Measurements from ENCODE around the gene CPPED1. TPM values are rescaled to one million over a fixed set of nuclear protein-coding genes. Genes with fewer than 3 reads are reported as not detected.
"Not testable (repeated sequence)": the region's sequence is repeated elsewhere in the genome, so short reads cannot be mapped to it uniquely, and the experiment has no call there.

CPPED1 gene
- total RNA-seq, 1 experiment from 2014 or later: 7.7 TPM

DNA sequence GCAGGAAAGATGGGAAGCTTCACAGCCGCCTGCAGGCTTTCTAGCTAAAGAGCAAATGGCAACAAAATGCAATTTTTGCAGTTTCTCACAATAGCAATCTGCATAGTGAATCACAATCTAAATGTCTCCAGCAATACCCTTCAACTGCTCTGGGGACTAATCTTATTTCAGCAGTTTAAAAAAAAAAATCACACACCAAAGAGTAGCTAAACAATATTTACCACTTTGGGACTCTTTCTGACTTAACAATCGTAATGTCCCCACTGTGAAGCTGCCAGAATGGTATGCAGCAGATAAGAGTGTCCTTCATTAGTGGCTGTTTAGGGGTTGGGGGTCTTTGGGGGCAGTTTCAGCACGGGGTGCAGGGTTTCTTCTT lies 9.8 kb downstream of the CPPED1 start:
- H3K4me3 ChIP-seq (ENCODE audit: low read length): no peak overlapping the region
- ChIA-PET CTCF (no interaction called here), POLR2A (ENCODE audit: unreplicated experiment) (no interaction called here)
- no peak overlapping the region for H3K27ac ChIP-seq (ENCODE audit: low read length)
- H4K20me1 ChIP-seq (ENCODE audit: low read length): no peaks in the 10 kb centered on the region
- H3K4me1 ChIP-seq (ENCODE audit: insufficient read depth, low read length): no peaks in the 10 kb centered on the region
- ATAC-seq (no peak), DNase-seq (no peak)
- H2AFZ ChIP-seq (ENCODE audit: low read length): no peak overlapping the region
- intact Hi-C loops (cut with micrococcal nuclease): no loop called here
- no TSS peak for BruUV-seq (replicated peaks)
- no peaks in the 10 kb centered on the region for H3K36me3 ChIP-seq (ENCODE audit: low read depth, low read length)
- no peaks in the 10 kb centered on the region for H3K27me3 ChIP-seq (ENCODE audit: low read length)
- no peaks in the 10 kb centered on the region for H3F3A ChIP-seq (ENCODE audit: low read length, unreplicated experiment)
- no peaks in the 10 kb centered on the region for H3K9me2 ChIP-seq (replicated peaks; ENCODE audit: low read length)
- no peak overlapping the region for H3K9ac ChIP-seq (ENCODE audit: low read length)
- no peak overlapping the region for H3K4me2 ChIP-seq (ENCODE audit: low read length)
- no peaks in the 10 kb centered on the region for H3K79me2 ChIP-seq (ENCODE audit: low read length)
- H3K9me3 ChIP-seq (ENCODE audit: low read length): no peaks in the 10 kb centered on the region
- no peak for TF ChIP-seq EZH2phosphoT487 (IDR thresholded peaks at IDR 0.05; ENCODE audit: borderline replicate concordance, low read length)
- TF ChIP-seq EZH2 (IDR thresholded peaks at IDR 0.05; ENCODE audit: low read length, unreplicated experiment): no peak

DNA sequence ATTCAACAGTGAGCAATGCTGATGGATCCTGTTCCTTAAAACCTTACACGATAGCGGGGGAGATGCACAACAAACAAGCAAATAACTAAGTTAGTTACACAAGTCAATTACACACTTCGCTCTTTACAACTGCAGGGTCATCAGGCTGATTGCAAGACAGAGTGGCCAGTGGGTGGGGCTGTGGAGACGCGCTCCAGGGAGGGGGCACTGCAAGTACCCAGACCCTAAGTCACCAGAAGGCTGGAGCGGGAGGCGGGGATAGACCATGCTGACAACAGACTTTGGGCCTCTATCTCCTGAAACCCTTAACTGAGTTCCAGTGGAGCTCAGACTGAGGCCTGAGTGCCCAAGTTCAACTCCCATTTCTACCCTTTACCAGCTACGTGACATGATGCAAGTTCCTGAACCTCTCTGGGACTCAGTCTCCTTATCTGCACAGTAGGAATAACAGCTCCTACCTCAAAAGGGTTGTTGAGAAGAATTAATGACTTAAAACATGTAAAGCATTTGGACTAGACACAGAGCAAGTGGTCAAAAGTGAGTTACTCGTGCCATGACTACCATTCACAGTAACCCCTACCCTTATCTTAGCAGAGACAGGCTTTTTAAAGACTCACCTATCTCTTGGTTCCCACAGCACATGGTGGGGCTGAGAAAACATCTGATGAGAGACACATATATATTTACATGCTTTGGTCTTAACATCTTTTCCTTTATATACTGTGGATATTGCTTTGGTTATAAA lies 10.4 kb downstream of the CPPED1 start:
- Histone ChIP-seq H3K27me3 (ENCODE audit: low read length) (no peaks in the 10 kb centered on the region), H3K9me2 (replicated peaks; ENCODE audit: low read length) (no peaks in the 10 kb centered on the region), H3K4me1 (ENCODE audit: insufficient read depth, low read length) (no peaks in the 10 kb centered on the region), H2AFZ (ENCODE audit: low read length) (no peak overlapping the region), H3K79me2 (ENCODE audit: low read length) (no peaks in the 10 kb centered on the region), H3K4me2 (ENCODE audit: low read length) (no peak overlapping the region), H3K36me3 (ENCODE audit: low read depth, low read length) (no peaks in the 10 kb centered on the region), H3K9me3 (ENCODE audit: low read length) (no peaks in the 10 kb centered on the region), H4K20me1 (ENCODE audit: low read length) (no peaks in the 10 kb centered on the region), H3K9ac (ENCODE audit: low read length) (no peak overlapping the region), H3F3A (ENCODE audit: low read length, unreplicated experiment) (no peaks in the 10 kb centered on the region), H3K27ac (ENCODE audit: low read length) (no peak overlapping the region), H3K4me3 (ENCODE audit: low read length) (no peak overlapping the region)
- ChIA-PET CTCF (no interaction called here), POLR2A (ENCODE audit: unreplicated experiment) (no interaction called here)
- no TSS peak for BruUV-seq (replicated peaks)
- ATAC-seq (no peak), DNase-seq (no peak)
- TF ChIP-seq EZH2 (IDR thresholded peaks at IDR 0.05; ENCODE audit: low read length, unreplicated experiment) (no peak), EZH2phosphoT487 (IDR thresholded peaks at IDR 0.05; ENCODE audit: borderline replicate concordance, low read length) (no peak)
- intact Hi-C loops (cut with micrococcal nuclease): no loop called here

GRCh38 chr16:12792528-12792927 lies 11.2 kb downstream of the CPPED1 start:
- H3K9me2 ChIP-seq (replicated peaks; ENCODE audit: low read length); H4K20me1 ChIP-seq (ENCODE audit: low read length); H3K27ac ChIP-seq (ENCODE audit: low read length); H3K27me3 ChIP-seq (ENCODE audit: low read length); H3K79me2 ChIP-seq (ENCODE audit: low read length); DNase-seq; H3K36me3 ChIP-seq (ENCODE audit: low read depth, low read length); intact Hi-C loops (cut with micrococcal nuclease); H3K4me2 ChIP-seq (ENCODE audit: low read length); H2AFZ ChIP-seq (ENCODE audit: low read length); H3K9ac ChIP-seq (ENCODE audit: low read length); POLR2A ChIA-PET (ENCODE audit: unreplicated experiment); BruUV-seq (replicated peaks); H3F3A ChIP-seq (ENCODE audit: low read length, unreplicated experiment); H3K4me3 ChIP-seq (ENCODE audit: low read length); H3K4me1 ChIP-seq (ENCODE audit: insufficient read depth, low read length); H3K9me3 ChIP-seq (ENCODE audit: low read length); CTCF ChIA-PET; ATAC-seq: not testable (repeated sequence)

DNA sequence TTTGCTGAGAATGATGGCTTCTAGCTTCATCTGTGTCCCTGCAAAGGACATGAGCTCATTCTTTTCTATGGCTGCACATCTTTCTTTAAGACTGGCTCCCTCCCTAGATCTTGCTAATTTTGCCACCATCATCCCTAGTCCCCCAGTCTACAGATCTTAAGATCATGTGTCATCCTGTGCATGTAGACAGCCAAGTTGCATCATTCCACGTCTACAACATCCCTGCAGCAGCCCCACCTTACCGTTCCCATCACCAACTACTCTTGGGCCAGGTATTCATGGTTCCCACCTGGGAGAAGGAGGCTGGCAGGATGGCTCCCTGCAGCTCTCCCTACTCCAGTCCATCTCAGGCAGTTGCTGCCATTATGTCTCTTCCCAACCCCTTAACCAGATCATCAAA lies 12.3 kb downstream of the CPPED1 start:
- Histone ChIP-seq H3K36me3 (ENCODE audit: low read depth, low read length) (no peaks in the 10 kb centered on the region), H4K20me1 (ENCODE audit: low read length) (no peaks in the 10 kb centered on the region), H3F3A (ENCODE audit: low read length, unreplicated experiment) (no peaks in the 10 kb centered on the region), H3K79me2 (ENCODE audit: low read length) (no peaks in the 10 kb centered on the region), H2AFZ (ENCODE audit: low read length) (no peak overlapping the region), H3K4me1 (ENCODE audit: insufficient read depth, low read length) (no peaks in the 10 kb centered on the region), H3K27ac (ENCODE audit: low read length) (no peak overlapping the region), H3K9me3 (ENCODE audit: low read length) (no peaks in the 10 kb centered on the region), H3K9me2 (replicated peaks; ENCODE audit: low read length) (no peaks in the 10 kb centered on the region), H3K27me3 (ENCODE audit: low read length) (no peaks in the 10 kb centered on the region), H3K4me3 (ENCODE audit: low read length) (no peak overlapping the region), H3K9ac (ENCODE audit: low read length) (no peak overlapping the region), H3K4me2 (ENCODE audit: low read length) (no peak overlapping the region)
- ChIA-PET CTCF (no interaction called here), POLR2A (ENCODE audit: unreplicated experiment) (no interaction called here)
- intact Hi-C loops (cut with micrococcal nuclease): no loop called here
- DNase-seq (no peak), ATAC-seq (no peak)
- no peak for TF ChIP-seq EZH2phosphoT487 (IDR thresholded peaks at IDR 0.05; ENCODE audit: borderline replicate concordance, low read length)
- no peak for TF ChIP-seq CTCF (conservative IDR thresholded peaks at IDR 0.05; ENCODE audit: low read depth, low read length)
- BruUV-seq (replicated peaks): no TSS peak
